SK-N-SH (cell line): ENCODE measurements around the gene TSHZ2. TPM values are rescaled to one million over a fixed set of nuclear protein-coding genes. Genes with fewer than 3 reads are reported as not detected.

ENCODE experiments used
- CTCF ChIA-PET: fragments of 300-600, 350-600 bp; formaldehyde crosslinking; extraction: SDS; loops from one replicate; lab custom pipeline; 2021; lab: Yijun Ruan, JAX
- POLR2A ChIA-PET: fragments of 350-600 bp; sonication (Branson Sonifier 250); formaldehyde crosslinking; extraction: SDS; loops from one replicate; lab custom pipeline; 2020; ENCODE audit warnings: antibody characterized with exemption, inconsistent platforms; lab: Yijun Ruan, JAX
- DNase-seq: peaks from one replicate; pipeline ENCODE4 v3.0.0; 2012
- H2AFZ ChIP-seq: fragments of 200-600 bp; sonication (generic); 2 replicates; pipeline ENCODE4 v1.8.1; 2016; ENCODE audit warnings: antibody characterized with exemption, mild to moderate bottlenecking, low read depth
- H3F3A ChIP-seq: fragments of 200-600 bp; sonication (generic); replicated peaks from 2 replicates; pipeline ENCODE3; 2016; ENCODE audit warnings: antibody characterized with exemption, mild to moderate bottlenecking; ENCODE audit not compliant: insufficient read depth
- H3K27ac ChIP-seq, 2 experiments: fragments of 200-500 bp in 1 of 2; fragments of 200-600 bp in 1 of 2; sonication (Bioruptor generic) in 1 of 2; sonication (generic), shearing (Covaris generic) in 1 of 2; 2 replicates each; pipeline versions ENCODE4 v1.5.1 to v1.6.1; 2014 to 2016; ENCODE audit warnings: low read depth in 2 of 2, inconsistent platforms in 1 of 2, low read length in 1 of 2, mild to moderate bottlenecking in 1 of 2, mixed read lengths in 1 of 2
- H3K27me3 ChIP-seq: fragments of 200-600 bp; sonication (generic), shearing (Covaris generic); 2 replicates; pipeline ENCODE4 v1.6.1; 2016; ENCODE audit warnings: mixed run types; ENCODE audit not compliant: insufficient read depth
- H3K36me3 ChIP-seq, 2 experiments: fragments of 200-500 bp in 1 of 2; fragments of 200-600 bp in 1 of 2; sonication (Bioruptor generic) in 1 of 2; sonication (generic) in 1 of 2; replicated peaks in 1 of 2; 2 replicates each; pipeline versions ENCODE3 to v1.5.1; 2014 to 2016; ENCODE audit warnings: low read length in 1 of 2, mild to moderate bottlenecking in 1 of 2; ENCODE audit not compliant: insufficient read depth in 2 of 2, control insufficient read depth in 1 of 2
- H3K4me1 ChIP-seq, 2 experiments: fragments of 200-500 bp in 1 of 2; fragments of 200-600 bp in 1 of 2; sonication (Bioruptor generic) in 1 of 2; sonication (generic), shearing (Covaris generic) in 1 of 2; 2 replicates each; pipeline versions ENCODE4 v1.5.1 to v1.6.1; 2014 to 2016; ENCODE audit warnings: low read depth in 1 of 2, low read length in 1 of 2, mixed run types in 1 of 2; ENCODE audit not compliant: insufficient read depth in 2 of 2, control insufficient read depth in 1 of 2
- H3K4me2 ChIP-seq: fragments of 200-600 bp; sonication (generic), shearing (Covaris generic); 2 replicates; pipeline ENCODE4 v1.6.1; 2017; ENCODE audit warnings: mixed run types
- H3K4me3 ChIP-seq, 2 experiments: fragments of 200-500 bp in 1 of 2; fragments of 200-600 bp in 1 of 2; sonication (Bioruptor generic) in 1 of 2; sonication (generic), shearing (Covaris generic) in 1 of 2; 2 replicates each; pipeline versions ENCODE4 v1.5.1 to v1.8.1; 2014 to 2016; ENCODE audit warnings: low read depth in 2 of 2, inconsistent platforms in 1 of 2, low read length in 1 of 2, mild to moderate bottlenecking in 1 of 2, mixed read lengths in 1 of 2, moderate library complexity in 1 of 2
- H3K79me2 ChIP-seq: fragments of 200-600 bp; sonication (generic); 2 replicates; pipeline ENCODE4 v1.8.1; 2017; ENCODE audit warnings: mild to moderate bottlenecking; ENCODE audit not compliant: insufficient read depth
- H3K9ac ChIP-seq: fragments of 200-600 bp; sonication (generic); 2 replicates; pipeline ENCODE4 v1.6.1; 2017; ENCODE audit warnings: mixed run types
- H3K9me2 ChIP-seq: fragments of 200-600 bp; sonication (generic); 2 replicates; pipeline ENCODE4 v1.6.1; 2017; ENCODE audit warnings: mixed run types
- H3K9me3 ChIP-seq: fragments of 200-600 bp; sonication (generic); 2 replicates; pipeline ENCODE4 v1.6.1; 2017; ENCODE audit warnings: mixed run types, mild to moderate bottlenecking, moderate library complexity
- H4K20me1 ChIP-seq: fragments of 200-600 bp; sonication (generic); 2 replicates; pipeline ENCODE4 v1.6.1; 2017; ENCODE audit warnings: mild to moderate bottlenecking, mixed run types; ENCODE audit not compliant: insufficient read depth
- ELF1 ChIP-seq: IDR thresholded peaks from 2 replicates; pipeline ENCODE4 v1.4.0; 2012
- EZH2phosphoT487 ChIP-seq: fragments of 200-600 bp; sonication (generic); IDR thresholded peaks from 2 replicates; pipeline ENCODE4 v1.6.1; 2017; ENCODE audit warnings: low read depth, mixed run types, mild to moderate bottlenecking, antibody characterized with exemption, moderate library complexity, borderline replicate concordance
- FOSL2 ChIP-seq: IDR thresholded peaks from 2 replicates; pipeline ENCODE4 v1.4.0; 2012; ENCODE audit warnings: low read depth, mild to moderate bottlenecking, moderate library complexity, borderline replicate concordance
- FOXJ3 ChIP-seq: sonication (generic); formaldehyde crosslinking; IDR thresholded peaks from 2 replicates; pipeline ENCODE4 v1.5.1; 2020; ENCODE audit warnings: mild to moderate bottlenecking, missing genetic modification reagents
- FOXM1 ChIP-seq: IDR thresholded peaks from 2 replicates; pipeline ENCODE4 v1.4.0; 2012; ENCODE audit warnings: low read depth, mild to moderate bottlenecking
- MXI1 ChIP-seq: IDR thresholded peaks from 2 replicates; pipeline ENCODE4 v1.6.1; 2012; ENCODE audit warnings: mild to moderate bottlenecking, low read depth, low read length, improper control_type of control experiment
- NRF1 ChIP-seq: IDR thresholded peaks from 2 replicates; pipeline ENCODE4 v1.6.1; 2012; ENCODE audit warnings: low read depth, mild to moderate bottlenecking, low read length
- POLR2AphosphoS5 ChIP-seq: IDR thresholded peaks from 2 replicates; pipeline ENCODE4 v1.6.1; 2012; ENCODE audit warnings: low read depth, low read length
- RAD21 ChIP-seq: IDR thresholded peaks from 2 replicates; pipeline ENCODE4 v1.6.1; 2012; ENCODE audit warnings: mild to moderate bottlenecking, low read length
- RFX5 ChIP-seq: IDR thresholded peaks from 2 replicates; pipeline ENCODE4 v1.6.1; 2012; ENCODE audit warnings: mild to moderate bottlenecking, improper control_type of control experiment, low read length
- RXRA ChIP-seq: IDR thresholded peaks from 2 replicates; pipeline ENCODE4 v1.4.0; 2012; ENCODE audit warnings: low read depth, mild to moderate bottlenecking, borderline replicate concordance
- SIN3A ChIP-seq: IDR thresholded peaks from 2 replicates; pipeline ENCODE4 v1.6.1; 2012; ENCODE audit warnings: low read depth, mild to moderate bottlenecking, low read length, moderate library complexity, borderline replicate concordance
- SMC3 ChIP-seq: IDR thresholded peaks from 2 replicates; pipeline ENCODE4 v1.6.1; 2012; ENCODE audit warnings: low read depth, low read length, improper control_type of control experiment
- TAF1 ChIP-seq: IDR thresholded peaks from 2 replicates; pipeline ENCODE4 v1.6.1; 2012; ENCODE audit warnings: low read depth, mild to moderate bottlenecking, low read length, moderate library complexity, borderline replicate concordance
- YY1 ChIP-seq: IDR thresholded peaks from 2 replicates; pipeline ENCODE4 v1.4.0; 2012; ENCODE audit warnings: low read depth, mild to moderate bottlenecking
- WGBS: methylation state at CpG from one replicate; pipeline ENCODE4 v1.1.6; 2017; ENCODE audit warnings: low lambda C conversion rate; 5-methylcytosine and 5-hydroxymethylcytosine counted together
- polyA plus RNA-seq, 3 experiments: library from polyadenylated mRNA; depleted of rRNA; stranded (reverse); fragments of >200 nt; gene quantifications; 2 replicates each; pipeline ENCODE4 v1.2.3, GENCODE V29; 2012
- TF ChIP-seq, protein P1 (sequence below): IDR thresholded peaks from 2 replicates; pipeline ENCODE4 v1.4.0; 2012; ENCODE audit warnings: low read depth, borderline replicate concordance
- TF ChIP-seq, protein P2 (sequence below): IDR thresholded peaks from 2 replicates; pipeline ENCODE4 v1.4.0; 2012; ENCODE audit warnings: low read depth, borderline replicate concordance
- TF ChIP-seq, protein P3 (sequence below): fragments of 150-350 bp; IDR thresholded peaks from 2 replicates; pipeline ENCODE4 v1.6.1; 2017; ENCODE audit warnings: antibody characterized with exemption, low read length, low read depth, borderline replicate concordance

TSHZ2 gene
- polyA plus RNA-seq, 1 of the 3 experiments (the other 2 are of a cell fraction) = 0.13 TPM

DNA sequence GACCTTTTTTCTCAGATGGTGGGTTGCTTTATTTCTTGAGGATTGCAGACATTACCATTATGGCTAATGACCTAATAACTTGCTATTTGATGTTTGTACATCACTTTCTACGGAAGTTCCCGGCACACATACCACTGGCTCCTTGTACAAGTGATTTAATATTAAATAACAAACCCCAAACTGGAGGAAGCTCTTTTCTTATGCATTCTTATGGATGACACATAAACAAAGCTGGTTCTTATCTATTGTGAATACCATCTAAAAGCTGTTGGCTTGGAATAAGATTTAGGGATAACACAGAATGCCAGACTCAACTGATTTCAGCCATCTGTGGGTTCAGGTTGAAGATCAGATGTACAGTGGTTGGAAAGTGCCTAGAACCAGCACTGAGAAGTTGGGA, 272.6 kb downstream of the TSHZ2 start:
- Histone ChIP-seq H4K20me1 (no peaks in the 10 kb centered on the region), H3K36me3 (no peaks in the 10 kb centered on the region), H3K79me2 (no peaks in the 10 kb centered on the region), H3K9me2 (no peaks in the 10 kb centered on the region), H3K9ac (no peak overlapping the region), H2AFZ (no peak overlapping the region), H3K4me3 (no peak overlapping the region), H3K9me3 (no peaks in the 10 kb centered on the region), H3K4me2 (no peak overlapping the region), H3K4me1 (no peaks in the 10 kb centered on the region), H3K27me3 (no peaks in the 10 kb centered on the region), H3K27ac (no peak overlapping the region), H3F3A (no peaks in the 10 kb centered on the region)
- POLR2A ChIA-PET = no interaction called here
- WGBS = 36% methylated on average over 2 of the region's 2 CpGs
- TF ChIP-seq FOXJ3 (no peak), RAD21 (no peak), RXRA (no peak)
- TF ChIP-seq, protein P1, sequence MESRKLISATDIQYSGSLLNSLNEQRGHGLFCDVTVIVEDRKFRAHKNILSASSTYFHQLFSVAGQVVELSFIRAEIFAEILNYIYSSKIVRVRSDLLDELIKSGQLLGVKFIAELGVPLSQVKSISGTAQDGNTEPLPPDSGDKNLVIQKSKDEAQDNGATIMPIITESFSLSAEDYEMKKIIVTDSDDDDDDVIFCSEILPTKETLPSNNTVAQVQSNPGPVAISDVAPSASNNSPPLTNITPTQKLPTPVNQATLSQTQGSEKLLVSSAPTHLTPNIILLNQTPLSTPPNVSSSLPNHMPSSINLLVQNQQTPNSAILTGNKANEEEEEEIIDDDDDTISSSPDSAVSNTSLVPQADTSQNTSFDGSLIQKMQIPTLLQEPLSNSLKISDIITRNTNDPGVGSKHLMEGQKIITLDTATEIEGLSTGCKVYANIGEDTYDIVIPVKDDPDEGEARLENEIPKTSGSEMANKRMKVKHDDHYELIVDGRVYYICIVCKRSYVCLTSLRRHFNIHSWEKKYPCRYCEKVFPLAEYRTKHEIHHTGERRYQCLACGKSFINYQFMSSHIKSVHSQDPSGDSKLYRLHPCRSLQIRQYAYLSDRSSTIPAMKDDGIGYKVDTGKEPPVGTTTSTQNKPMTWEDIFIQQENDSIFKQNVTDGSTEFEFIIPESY = no peak
- TF ChIP-seq, protein P2, sequence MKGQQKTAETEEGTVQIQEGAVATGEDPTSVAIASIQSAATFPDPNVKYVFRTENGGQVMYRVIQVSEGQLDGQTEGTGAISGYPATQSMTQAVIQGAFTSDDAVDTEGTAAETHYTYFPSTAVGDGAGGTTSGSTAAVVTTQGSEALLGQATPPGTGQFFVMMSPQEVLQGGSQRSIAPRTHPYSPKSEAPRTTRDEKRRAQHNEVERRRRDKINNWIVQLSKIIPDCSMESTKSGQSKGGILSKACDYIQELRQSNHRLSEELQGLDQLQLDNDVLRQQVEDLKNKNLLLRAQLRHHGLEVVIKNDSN = no peak
- no peak for DNase-seq
- CTCF ChIA-PET = no interaction called here

DNA sequence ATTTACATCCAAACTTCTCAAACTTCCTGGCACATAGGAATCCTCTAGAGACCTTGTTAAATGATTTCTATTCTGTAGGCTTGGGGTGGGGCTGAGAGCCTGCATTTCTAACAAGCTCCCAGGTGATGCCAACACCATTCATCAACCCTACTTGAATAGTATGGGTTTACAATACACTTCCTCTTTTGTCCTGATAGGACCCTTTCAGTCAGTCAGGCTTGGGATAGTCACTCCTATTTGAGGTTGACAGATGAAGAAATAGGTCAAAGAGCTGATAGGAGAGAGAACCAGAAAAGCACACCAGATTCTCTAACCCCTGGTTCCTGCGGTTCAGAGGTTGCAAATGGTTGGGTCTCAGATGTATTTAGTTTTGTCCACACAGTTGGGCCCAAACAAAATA, 273.4 kb downstream of the TSHZ2 start:
- H3K27ac ChIP-seq = no peak overlapping the region
- TF ChIP-seq RAD21 (no peak), RFX5 (no peak), SMC3 (no peak)
- no peaks in the 10 kb centered on the region for H3K79me2 ChIP-seq
- H4K20me1 ChIP-seq = no peaks in the 10 kb centered on the region
- no peaks in the 10 kb centered on the region for H3K9me2 ChIP-seq
- no peak overlapping the region for H3K4me2 ChIP-seq
- H3K9ac ChIP-seq = no peak overlapping the region
- ChIA-PET CTCF (interaction anchor here (0.8 to 1.5 kb wide), 3 partner anchors 10 to 13 kb away, joined by 3 to 4 read pairs (median 3); no protein-coding TSS in a partner anchor), POLR2A (no interaction called here)
- H3F3A ChIP-seq = no peaks in the 10 kb centered on the region
- no peak overlapping the region for H2AFZ ChIP-seq
- no peaks in the 10 kb centered on the region for H3K27me3 ChIP-seq
- WGBS = 39% methylated on average over 1 of the region's 1 CpG
- no peak for DNase-seq
- H3K9me3 ChIP-seq = no peaks in the 10 kb centered on the region
- H3K4me3 ChIP-seq = no peak overlapping the region
- H3K36me3 ChIP-seq = no peaks in the 10 kb centered on the region
- no peaks in the 10 kb centered on the region for H3K4me1 ChIP-seq

DNA sequence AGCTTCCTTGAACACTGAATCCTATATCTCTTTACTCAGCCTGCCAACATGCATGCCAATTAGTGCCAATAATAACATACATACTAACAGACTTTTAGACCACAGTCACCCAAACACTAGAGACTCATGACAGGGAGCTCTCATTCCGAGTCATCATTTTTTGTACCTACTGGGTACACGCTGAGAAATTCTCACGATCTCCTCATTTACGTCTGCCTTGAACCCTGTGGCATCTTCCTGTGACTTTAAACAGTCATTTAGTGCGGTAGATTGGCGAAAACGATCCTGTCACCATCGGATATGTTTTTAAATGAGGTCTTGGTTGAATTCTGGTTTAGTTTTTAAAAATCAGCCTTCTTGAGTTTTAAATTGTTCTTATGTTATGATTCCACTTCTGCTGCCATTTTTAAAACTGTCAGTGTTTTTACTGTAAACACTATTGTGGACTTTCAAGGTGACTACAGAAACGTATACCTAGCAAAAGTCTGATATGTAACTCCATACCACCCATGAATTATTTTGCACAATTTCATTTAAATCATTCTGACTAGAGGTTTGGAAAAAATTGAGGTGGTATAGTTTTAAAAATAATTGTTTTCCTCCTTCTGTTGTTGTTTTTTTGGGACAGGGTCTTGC, 275.4 kb downstream of the TSHZ2 start:
- no peaks in the 10 kb centered on the region for H3K36me3 ChIP-seq
- H3K27ac ChIP-seq = no peak overlapping the region
- 60% methylated on average over 9 of the region's 9 CpGs for WGBS
- DNase-seq = no peak
- no peaks in the 10 kb centered on the region for H3F3A ChIP-seq
- no peaks in the 10 kb centered on the region for H4K20me1 ChIP-seq
- ChIA-PET CTCF (no interaction called here), POLR2A (no interaction called here)
- no peaks in the 10 kb centered on the region for H3K4me1 ChIP-seq
- H3K9me2 ChIP-seq = no peaks in the 10 kb centered on the region
- no peak overlapping the region for H3K9ac ChIP-seq
- no peaks in the 10 kb centered on the region for H3K9me3 ChIP-seq
- H3K27me3 ChIP-seq = no peaks in the 10 kb centered on the region
- H3K4me2 ChIP-seq = no peak overlapping the region
- no peak overlapping the region for H2AFZ ChIP-seq
- no peaks in the 10 kb centered on the region for H3K79me2 ChIP-seq
- H3K4me3 ChIP-seq = no peak overlapping the region
- TF ChIP-seq YY1 (no peak), ELF1 (no peak), TAF1 (no peak), POLR2AphosphoS5 (no peak), FOSL2 (no peak), SIN3A (no peak), MXI1 (no peak), NRF1 (no peak), EZH2phosphoT487 (no peak), RFX5 (no peak), FOXM1 (no peak)
- TF ChIP-seq, protein P3, sequence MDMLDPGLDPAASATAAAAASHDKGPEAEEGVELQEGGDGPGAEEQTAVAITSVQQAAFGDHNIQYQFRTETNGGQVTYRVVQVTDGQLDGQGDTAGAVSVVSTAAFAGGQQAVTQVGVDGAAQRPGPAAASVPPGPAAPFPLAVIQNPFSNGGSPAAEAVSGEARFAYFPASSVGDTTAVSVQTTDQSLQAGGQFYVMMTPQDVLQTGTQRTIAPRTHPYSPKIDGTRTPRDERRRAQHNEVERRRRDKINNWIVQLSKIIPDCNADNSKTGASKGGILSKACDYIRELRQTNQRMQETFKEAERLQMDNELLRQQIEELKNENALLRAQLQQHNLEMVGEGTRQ = no peak
- TF ChIP-seq, protein P2 = no peak
